Adrenal gland (tissue), 19 donors: ENCODE data around the gene NIP7. TPM values are rescaled to one million over a fixed set of nuclear protein-coding genes. Genes with fewer than 3 reads are reported as not detected.
A peak's percentile ranks its signal among the peaks of the same experiment; 100 is the strongest.
"Not testable (repeated sequence)": the region's sequence is repeated elsewhere in the genome, so short reads cannot be mapped to it uniquely, and the experiment has no call there.

Source experiments
- DNase-seq, 7 donors: peaks; one replicate each; pipeline ENCODE4 v3.0.0-alpha.2; 2019 to 2020
- H3K27ac ChIP-seq, 5 donors: fragments of 200-600 bp; sonication (generic) in 4 of 5; 1 replicate in 3 of 5; 2 replicates in 2 of 5; pipeline versions ENCODE4 v1.5.1 to v1.8.0; 2016 to 2020; ENCODE audit warnings: mild to moderate bottlenecking in 1 of 5
- H3K27me3 ChIP-seq: fragments of 200-600 bp; 2 replicates; pipeline ENCODE4 v1.8.0; 2021
- H3K36me3 ChIP-seq, 2 donors: fragments of 200-600 bp; replicated peaks in 1 of 2; 1 replicate in 1 of 2; 2 replicates in 1 of 2; pipeline versions ENCODE4 v1.5.1 to v1.8.0; 2018 to 2022
- H3K4me1 ChIP-seq, 2 donors: fragments of 200-600 bp; replicated peaks in 1 of 2; 1 replicate in 1 of 2; 2 replicates in 1 of 2; pipeline versions ENCODE4 v1.5.1 to v1.8.0; 2018 to 2021
- H3K4me3 ChIP-seq, 4 donors: fragments of 200-600 bp; sonication (generic) in 3 of 4; one replicate each; pipeline ENCODE4 v1.5.1; 2016 to 2018
- H3K9me3 ChIP-seq, 3 donors: fragments of 200-600 bp; sonication (generic) in 1 of 3; replicated peaks in 1 of 3; 1 replicate in 2 of 3; 2 replicates in 1 of 3; pipeline versions ENCODE4 v1.5.1 to v1.8.0; 2016 to 2021
- CTCF ChIP-seq, 6 experiments: fragments of 450-650 bp in 4 of 6; fragments of 200-600 bp in 2 of 6; sonication (generic) in 1 of 6; IDR thresholded peaks; 1 replicate in 5 of 6; 2 replicates in 1 of 6; pipeline versions ENCODE4 v1.5.1 to v1.8.0; 2016 to 2021; ENCODE audit warnings: antibody characterized with exemption in 6 of 6, mild to moderate bottlenecking in 2 of 6, moderate library complexity in 1 of 6
- POLR2A ChIP-seq, 2 donors: fragments of 450-650 bp; IDR thresholded peaks; one replicate each; pipeline ENCODE4 v1.6.1; 2017; ENCODE audit warnings: antibody characterized with exemption in 2 of 2, mild to moderate bottlenecking in 2 of 2, moderate library complexity in 1 of 2
- WGBS, 4 donors: extraction: QIAGEN DNeasy Blood & Tissue Kit in 2 of 4; methylation state at CpG; one replicate each; pipeline versions ENCODE4 v1.1.5 to v1.1.7; 2013 to 2017; 5-methylcytosine and 5-hydroxymethylcytosine counted together
- intact Hi-C, 2 donors: fragments of 100-400 bp; cut with DNase I; formaldehyde crosslinking; loops; one replicate each; pipeline versions ENCODE4 v1.14.1 to v1.15.0; 2022 to 2023
- long read RNA-seq, 10 donors: library from polyadenylated mRNA in 3 of 10; unstranded in 2 of 10; stranded (forward) in 1 of 10; transcript quantifications; one replicate each; pipeline ENCODE4 v2.0.0 and lab custom pipeline, GENCODE V29; 2021 to 2026
- polyA plus RNA-seq, 3 donors: library from polyadenylated mRNA; stranded (reverse); fragments of 200-250 nt in 2 of 3; fragments of 350-450 nt in 1 of 3; fragmentation: Illumina TruSeq in 1 of 3; extraction: RNeasy Lipid Tissue Mini Kit (QIAGEN cat#74804) in 1 of 3; gene quantifications; one replicate each; pipeline ENCODE4 v1.2.3, GENCODE V29; 2013 to 2014
- total RNA-seq, 9 donors: library from RNA; depleted of rRNA in 4 of 9; stranded (reverse); fragments of >200 nt in 4 of 9; fragments of 120-200 nt in 1 of 9; fragmentation: NEBNext Ultra II Directional in 1 of 9; extraction: Animal tissue kit (Norgen Biotek cat#: 25700) in 1 of 9; gene quantifications; one replicate each; pipeline versions ENCODE4 v1.1.0 to v1.2.4, GENCODE V29; 2013 to 2023
- donor health status: healthy with polysubstance abuse.
- donor health status: Bipolar disorder and iron deficiency.
- donor health status: DM: yes; HTN: yes; CAD: no.
- donor health status: DM: no; HTN: no; CAD: no.
- donor health status: DM: no; HTN: no; CAD: no.
- donor health status: DM: yes; HTN: yes; CAD: no.

Gene NIP7
- total RNA-seq (10 to 100 TPM; 10.5 to 38.0 (median 21.7) TPM), polyA plus RNA-seq (10 to 100 TPM; 12.4 to 28.3 (median 13.6) TPM)
- long read RNA-seq, donor 1, transcript NIP7-201 (5 exons, 2,402 nt) = major isoform, 16 of 17 reads
- long read RNA-seq, donor 1, partial matches to known transcripts = 0 of 17 reads
- long read RNA-seq, donor 1, other reads (novel, unspliced or antisense) = 0 of 17 reads
- long read RNA-seq, donor 2, transcript NIP7-201 (5 exons, 2,402 nt) = major isoform, 8 of 9 reads
- long read RNA-seq, donor 2, partial matches to known transcripts = 0 of 9 reads
- long read RNA-seq, donor 2, other reads (novel, unspliced or antisense) = 0 of 9 reads
- long read RNA-seq, donor 3, transcript NIP7-201 (5 exons, 2,402 nt) = major isoform, 18 of 19 reads
- long read RNA-seq, donor 3, partial matches to known transcripts = 0 of 19 reads
- long read RNA-seq, donor 3, other reads (novel, unspliced or antisense) = 0 of 19 reads
- long read RNA-seq, donor 4, transcript NIP7-201 (5 exons, 2,402 nt) = major isoform, 14 of 17 reads
- long read RNA-seq, donor 4, partial matches to known transcripts = 0 of 17 reads
- long read RNA-seq, donor 4, other reads (novel, unspliced or antisense) = 1 of 17 reads
- long read RNA-seq, donor 5, transcript NIP7-201 (5 exons, 2,402 nt) = major isoform, 34 of 38 reads
- long read RNA-seq, donor 5, partial matches to known transcripts = 1 of 38 reads
- long read RNA-seq, donor 5, other reads (novel, unspliced or antisense) = 2 of 38 reads
- long read RNA-seq, donor 6, transcript NIP7-201 (5 exons, 2,402 nt) = major isoform, 12 of 13 reads
- long read RNA-seq, donor 6, partial matches to known transcripts = 0 of 13 reads
- long read RNA-seq, donor 6, other reads (novel, unspliced or antisense) = 1 of 13 reads
- long read RNA-seq, donor 7, partial matches to known transcripts = 0 of 5 reads
- long read RNA-seq, donor 7, other reads (novel, unspliced or antisense) = 0 of 5 reads
- long read RNA-seq, donor 8, transcript NIP7-201 (5 exons, 2,402 nt) = major isoform, 16 of 30 reads
- long read RNA-seq, donor 8, partial matches to known transcripts = 13 of 30 reads
- long read RNA-seq, donor 8, other reads (novel, unspliced or antisense) = 0 of 30 reads
- long read RNA-seq, donor 9, transcript NIP7-201 (5 exons, 2,402 nt) = major isoform, 6 of 7 reads
- long read RNA-seq, donor 9, partial matches to known transcripts = 0 of 7 reads
- long read RNA-seq, donor 9, other reads (novel, unspliced or antisense) = 0 of 7 reads
- long read RNA-seq, donor 10, partial matches to known transcripts = 10 of 14 reads
- long read RNA-seq, donor 10, other reads (novel, unspliced or antisense) = 0 of 14 reads

GRCh38 chr16:69339289-69340094 is at the start of gene NIP7, which contains the start of gene COG8:
Gene NIP7, plus strand, starts transcription at chr16:69339772. Its CDS starts 58 bp downstream, at chr16:69339830.
Gene COG8, minus strand, starts transcription at chr16:69339564. Its CDS starts 12 bp downstream, at chr16:69339552.
- Histone ChIP-seq H3K27me3 (no peaks in the 10 kb centered on the region), H3K4me1 (peaks cover 12 to 30% of the 10 kb centered on the region in 2 donors), H3K36me3 (peaks cover 0 to 45% of the 10 kb centered on the region in 2 donors), H3K27ac (peak within 1 kb of the TSS; percentile 70 to 94 (median 90)), H3K4me3 (peak within 1 kb of the TSS; percentile 43 to 78 (median 62)), H3K9me3 (no peaks in the 10 kb centered on the region)
- intact Hi-C loops = no loop called here
- TF ChIP-seq POLR2A (IDR thresholded peaks at IDR 0.05) (peak in 1 of 2 donors; percentile 88), CTCF (IDR thresholded peaks at IDR 0.05) (peak; percentile 76 to 88 (median 84))
- WGBS, 4 donors = 0% methylated on average over 29 to 77 of the region's 77 CpGs
- peak; percentile 94 to 99 (median 98) for DNase-seq

- intact Hi-C loops = loop anchor here in 1 of 2 donors (10.0 kb wide), 1 partner anchor 137 kb away; no protein-coding TSS in a partner anchor
- H3K27me3 ChIP-seq, H3K27ac ChIP-seq, H3K9me3 ChIP-seq, H3K4me3 ChIP-seq, H3K4me1 ChIP-seq, DNase-seq, H3K36me3 ChIP-seq: not testable (repeated sequence)
- 90 to 95% (median 93%) methylated on average over 9 of the region's 9 CpGs for WGBS, 4 donors
Measured at GRCh38 chr16:69291657-69292056, 47.9 kb upstream of the NIP7 start.

GRCh38 chr16:69293401-69293800 is 46.2 kb upstream of the NIP7 start:
- no peaks in the 10 kb centered on the region for H3K36me3 ChIP-seq
- no peak for DNase-seq
- no peaks in the 10 kb centered on the region for H3K9me3 ChIP-seq
- WGBS, 4 donors = 32 to 45% (median 39%) methylated on average over 3 of the region's 3 CpGs
- no peak overlapping the region for H3K4me3 ChIP-seq
- TF ChIP-seq CTCF (IDR thresholded peaks at IDR 0.05) (no peak), POLR2A (IDR thresholded peaks at IDR 0.05) (no peak)
- H3K27ac ChIP-seq = no peak overlapping the region
- H3K4me1 ChIP-seq = no peaks in the 10 kb centered on the region
- H3K27me3 ChIP-seq = no peaks in the 10 kb centered on the region
- intact Hi-C loops = loop anchor here in 1 of 2 donors (10.0 kb wide), 1 partner anchor 139 kb away; no protein-coding TSS in a partner anchor

- DNase-seq = no peak
- H3K4me1 ChIP-seq = no peaks in the 10 kb centered on the region
- no peaks in the 10 kb centered on the region for H3K27me3 ChIP-seq
- H3K36me3 ChIP-seq = no peaks in the 10 kb centered on the region
- no peak overlapping the region for H3K4me3 ChIP-seq
- intact Hi-C loops = loop anchor here in 1 of 2 donors (10.0 kb wide), 1 partner anchor 139 kb away; no protein-coding TSS in a partner anchor
- no peak overlapping the region for H3K27ac ChIP-seq
- H3K9me3 ChIP-seq = no peaks in the 10 kb centered on the region
- TF ChIP-seq CTCF (IDR thresholded peaks at IDR 0.05) (no peak), POLR2A (IDR thresholded peaks at IDR 0.05) (no peak)
- 92 to 100% (median 96%) methylated on average over 1 of the region's 1 CpG for WGBS, 4 donors
Measured at GRCh38 chr16:69294051-69294450, 45.5 kb upstream of the NIP7 start.

GRCh38 chr16:69296771-69297170 is 42.8 kb upstream of the NIP7 start:
- DNase-seq, H3K9me3 ChIP-seq, H3K4me1 ChIP-seq, H3K27ac ChIP-seq, H3K4me3 ChIP-seq, H3K27me3 ChIP-seq: not testable (repeated sequence)
- intact Hi-C loops = loop anchor here in 1 of 2 donors (10.0 kb wide), 1 partner anchor 142 kb away; no protein-coding TSS in a partner anchor
- peaks cover 0 to 21% of the 10 kb centered on the region in 2 donors for H3K36me3 ChIP-seq
- 95 to 98% (median 97%) methylated on average over 7 of the region's 7 CpGs for WGBS, 4 donors
